Measurements from ENCODE around the gene SMCP.

Gene SMCP

DNA sequence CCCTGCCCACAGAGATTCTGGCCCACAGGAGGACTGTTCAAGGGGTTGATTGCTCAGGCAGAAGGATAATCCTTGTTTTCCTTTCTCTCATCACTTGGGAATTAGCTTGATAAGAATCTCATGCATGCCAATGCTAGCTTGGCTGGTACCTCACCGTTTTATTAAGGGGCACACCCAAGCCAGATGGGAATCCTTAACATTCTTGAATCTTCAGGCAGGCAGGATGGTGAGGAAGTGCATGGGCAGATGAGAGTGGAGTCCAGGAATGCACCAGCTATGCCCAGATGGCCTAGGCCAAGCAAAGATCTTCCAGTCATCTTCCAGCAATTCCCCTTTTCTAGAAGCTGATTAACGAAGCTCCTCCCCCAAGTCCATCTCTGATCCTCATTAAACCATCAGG lies 22.5 kb upstream of the SMCP start:
- Histone ChIP-seq H3K4me1 (ENCODE audit: control insufficient read depth, low read length) (no peaks in the 10 kb centered on the region), H3K9me3 (ENCODE audit: control insufficient read depth, insufficient read depth, low read length) (no peaks in the 10 kb centered on the region), H3K36me3 (ENCODE audit: control insufficient read depth, low read length) (no peaks in the 10 kb centered on the region), H3K4me2 (ENCODE audit: low read length) (no peak overlapping the region), H3K27ac (ENCODE audit: low read depth, low read length) (no peak overlapping the region), H4K20me1 (ENCODE audit: control insufficient read depth, insufficient read depth, low read depth, low read length) (no peaks in the 10 kb centered on the region), H3K27me3 (ENCODE audit: control insufficient read depth, low read length) (no peaks in the 10 kb centered on the region), H3K79me2 (ENCODE audit: control insufficient read depth, low read length) (no peaks in the 10 kb centered on the region), H3K4me3 (ENCODE audit: low read length) (no peak overlapping the region), H3K9me2 (replicated peaks; ENCODE audit: control insufficient read depth, low read length) (no peaks in the 10 kb centered on the region), H3F3A (ENCODE audit: control insufficient read depth, insufficient read depth) (no peaks in the 10 kb centered on the region)
- TF ChIP-seq CTCF (IDR thresholded peaks at IDR 0.05; ENCODE audit: low read depth, low read length, poor library complexity, severe bottlenecking) (no peak), EZH2phosphoT487 (IDR thresholded peaks at IDR 0.05; ENCODE audit: borderline replicate concordance, low read length) (no peak)

GRCh38 chr1:152858062-152858461 lies 20.1 kb upstream of the SMCP start:
- no peak overlapping the region for H3K4me2 ChIP-seq (ENCODE audit: low read length)
- H3K36me3 ChIP-seq (ENCODE audit: control insufficient read depth, low read length), result no peaks in the 10 kb centered on the region
- H3K27ac ChIP-seq (ENCODE audit: low read depth, low read length), result no peak overlapping the region
- H3K4me1 ChIP-seq (ENCODE audit: control insufficient read depth, low read length), result no peaks in the 10 kb centered on the region
- H3F3A ChIP-seq (ENCODE audit: control insufficient read depth, insufficient read depth), result no peaks in the 10 kb centered on the region
- no peak for TF ChIP-seq CTCF (IDR thresholded peaks at IDR 0.05; ENCODE audit: low read depth, low read length, poor library complexity, severe bottlenecking)
- no peaks in the 10 kb centered on the region for H3K79me2 ChIP-seq (ENCODE audit: control insufficient read depth, low read length)
- peaks cover 4% of the 10 kb centered on the region; the same call in 1 of the 2 replicates for H3K27me3 ChIP-seq (ENCODE audit: control insufficient read depth, low read length)
- no peak overlapping the region for H3K4me3 ChIP-seq (ENCODE audit: low read length)
- no peaks in the 10 kb centered on the region for H3K9me3 ChIP-seq (ENCODE audit: control insufficient read depth, insufficient read depth, low read length)
- H3K9me2 ChIP-seq (replicated peaks; ENCODE audit: control insufficient read depth, low read length), result no peaks in the 10 kb centered on the region
- no peaks in the 10 kb centered on the region for H4K20me1 ChIP-seq (ENCODE audit: control insufficient read depth, insufficient read depth, low read depth, low read length)

GRCh38 chr1:152859696-152860095 lies 18.4 kb upstream of the SMCP start, which contains the start of gene LCE7A:
LCE7A (plus strand) TSS chr1:152859996; CDS start chr1:152860698, 702 bp downstream.
- no peaks in the 10 kb centered on the region for H4K20me1 ChIP-seq (ENCODE audit: control insufficient read depth, insufficient read depth, low read depth, low read length)
- H3K4me1 ChIP-seq (ENCODE audit: control insufficient read depth, low read length), result no peaks in the 10 kb centered on the region
- H3K27ac ChIP-seq (ENCODE audit: low read depth, low read length), result no peak within 1 kb of the TSS
- H3K36me3 ChIP-seq (ENCODE audit: control insufficient read depth, low read length), result no peaks in the 10 kb centered on the region
- no peak within 1 kb of the TSS for H3K4me2 ChIP-seq (ENCODE audit: low read length)
- no peaks in the 10 kb centered on the region for H3K9me2 ChIP-seq (replicated peaks; ENCODE audit: control insufficient read depth, low read length)
- H3K4me3 ChIP-seq (ENCODE audit: low read length), result no peak within 1 kb of the TSS
- H3K79me2 ChIP-seq (ENCODE audit: control insufficient read depth, low read length), result no peaks in the 10 kb centered on the region
- H3K27me3 ChIP-seq (ENCODE audit: control insufficient read depth, low read length), result peaks cover 4% of the 10 kb centered on the region; the same call in 1 of the 2 replicates
- H3F3A ChIP-seq (ENCODE audit: control insufficient read depth, insufficient read depth), result no peaks in the 10 kb centered on the region
- no peak for TF ChIP-seq CTCF (IDR thresholded peaks at IDR 0.05; ENCODE audit: low read depth, low read length, poor library complexity, severe bottlenecking)
- no peak for TF ChIP-seq EZH2phosphoT487 (IDR thresholded peaks at IDR 0.05; ENCODE audit: borderline replicate concordance, low read length)
- H3K9me3 ChIP-seq (ENCODE audit: control insufficient read depth, insufficient read depth, low read length), result no peaks in the 10 kb centered on the region

GRCh38 chr1:152860129-152860528 lies 18.0 kb upstream of the SMCP start:
- no peaks in the 10 kb centered on the region for H3K36me3 ChIP-seq (ENCODE audit: control insufficient read depth, low read length)
- TF ChIP-seq EZH2phosphoT487 (IDR thresholded peaks at IDR 0.05; ENCODE audit: borderline replicate concordance, low read length), result no peak
- TF ChIP-seq CTCF (IDR thresholded peaks at IDR 0.05; ENCODE audit: low read depth, low read length, poor library complexity, severe bottlenecking), result no peak
- H3K9me3 ChIP-seq (ENCODE audit: control insufficient read depth, insufficient read depth, low read length), result no peaks in the 10 kb centered on the region
- no peaks in the 10 kb centered on the region for H3F3A ChIP-seq (ENCODE audit: control insufficient read depth, insufficient read depth)
- no peaks in the 10 kb centered on the region for H3K9me2 ChIP-seq (replicated peaks; ENCODE audit: control insufficient read depth, low read length)
- no peaks in the 10 kb centered on the region for H4K20me1 ChIP-seq (ENCODE audit: control insufficient read depth, insufficient read depth, low read depth, low read length)
- H3K27me3 ChIP-seq (ENCODE audit: control insufficient read depth, low read length), result peaks cover 4% of the 10 kb centered on the region; the same call in 1 of the 2 replicates
- no peak overlapping the region for H3K27ac ChIP-seq (ENCODE audit: low read depth, low read length)
- H3K4me3 ChIP-seq (ENCODE audit: low read length), result no peak overlapping the region
- H3K4me2 ChIP-seq (ENCODE audit: low read length), result no peak overlapping the region
- H3K4me1 ChIP-seq (ENCODE audit: control insufficient read depth, low read length), result no peaks in the 10 kb centered on the region
- no peaks in the 10 kb centered on the region for H3K79me2 ChIP-seq (ENCODE audit: control insufficient read depth, low read length)

Data from DOHH2 (cell line).